ENCODE data around the gene NUDT4. TPM values are rescaled to one million over a fixed set of nuclear protein-coding genes. Genes with fewer than 3 reads are reported as not detected.
"Not testable (repeated sequence)": the region's sequence is repeated elsewhere in the genome, so short reads cannot be mapped to it uniquely, and the experiment has no call there.

NUDT4 gene
- total and polyA plus RNA-seq, 2 of the 8 experiments (the other 6 are each of a cell fraction or from before 2014, with no cell fraction given): 17.3 to 71.7 TPM

DNA sequence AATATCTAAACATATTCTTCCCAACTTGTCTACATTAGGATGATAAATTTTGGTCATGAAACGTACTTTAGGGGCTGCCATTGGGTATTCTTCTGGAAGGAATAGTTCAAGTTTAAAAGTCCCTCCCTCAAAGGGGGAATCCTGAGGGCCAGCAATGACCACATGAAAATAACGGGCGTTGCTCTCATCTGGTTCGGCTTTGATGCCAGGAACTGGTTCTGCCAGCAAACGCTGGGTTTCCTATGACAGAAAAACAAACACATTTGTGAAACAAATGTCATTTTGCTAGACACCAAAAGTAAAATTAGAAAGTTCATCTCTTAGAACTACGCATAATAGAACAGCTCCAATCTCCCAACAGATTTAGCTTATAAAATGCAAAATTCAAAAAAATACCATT is 33.3 kb downstream of the NUDT4 start:
- H2BK15ac ChIP-seq (ENCODE audit: low read length); H3K4me2 ChIP-seq (ENCODE audit: insufficient read depth in 1 of 2, low read depth in 2 of 2, low read length in 2 of 2); H3K23me2 ChIP-seq (ENCODE audit: low read depth, low read length); H2BK20ac ChIP-seq (ENCODE audit: low read length); H3K4ac ChIP-seq (replicated peaks; ENCODE audit: insufficient read length, low read depth, low read length); H4K5ac ChIP-seq (ENCODE audit: insufficient read length, low read depth, low read length); H3K4me1 ChIP-seq (replicated peaks in 1 of 4; ENCODE audit: control insufficient read depth in 3 of 4, insufficient read depth in 4 of 4, low read length in 3 of 4); H3K23ac ChIP-seq (ENCODE audit: insufficient read length); H3K79me1 ChIP-seq (ENCODE audit: low read depth, low read length); DNase-seq (ENCODE audit: low read depth in 1 of 2, low spot score in 2 of 2); H2BK12ac ChIP-seq (ENCODE audit: low read depth, low read length); H4K91ac ChIP-seq (replicated peaks; ENCODE audit: insufficient read length, low read length); H3K4me3 ChIP-seq (ENCODE audit: extremely low read depth in 1 of 4, insufficient read depth in 2 of 4, low read depth in 3 of 4, low read length in 4 of 4); H3K56ac ChIP-seq (replicated peaks; ENCODE audit: insufficient read length, low read depth, low read length); H4K8ac ChIP-seq (ENCODE audit: extremely low read depth, insufficient read depth, low read length); H3K9ac ChIP-seq (replicated peaks in 1 of 4; ENCODE audit: extremely low read depth in 1 of 4, low read depth in 3 of 4, low read length in 3 of 4); H2AFZ ChIP-seq (ENCODE audit: low read length); H3K9me3 ChIP-seq (ENCODE audit: insufficient read depth in 2 of 2, low read depth in 1 of 2, low read length in 1 of 2); H3K27me3 ChIP-seq (replicated peaks in 1 of 4; ENCODE audit: control insufficient read depth in 3 of 4, extremely low read depth in 1 of 4, insufficient read depth in 3 of 4, low read length in 3 of 4); H3K18ac ChIP-seq (ENCODE audit: extremely low read depth, low read length); H2BK120ac ChIP-seq (replicated peaks; ENCODE audit: low read depth, low read length); FAIRE-seq; H3K27ac ChIP-seq (ENCODE audit: low read depth, low read length); H2AK5ac ChIP-seq (ENCODE audit: low read depth, low read length); H2BK5ac ChIP-seq (ENCODE audit: low read depth, low read length); H3K14ac ChIP-seq (ENCODE audit: insufficient read length): not testable (repeated sequence)
- Histone ChIP-seq H3K79me2 (ENCODE audit: control insufficient read depth in 1 of 2, insufficient read depth in 2 of 2, low read length in 2 of 2) (peaks cover 20 to 53% of the 10 kb centered on the region in 2 experiments), H3K36me3 (ENCODE audit: control insufficient read depth in 2 of 4, insufficient read depth in 4 of 4, low read length in 3 of 4) (peaks cover 0 to 34% (median 8%) of the 10 kb centered on the region in 4 experiments; a peak in 5 of 8 replicates), H4K20me1 (replicated peaks in 1 of 2; ENCODE audit: control insufficient read depth in 1 of 2, insufficient read depth in 2 of 2, low read length in 2 of 2) (peaks cover 9 to 16% of the 10 kb centered on the region in 2 experiments)
- POLR2A ChIA-PET (ENCODE audit: partially characterized antibody): interaction anchor here (1.1 kb wide), 1 partner anchor 10 kb away, joined by 3 read pairs; no protein-coding TSS in a partner anchor
- CTCF ChIA-PET (ENCODE audit: partially characterized antibody): interaction anchor here (1.0 to 4.2 kb wide), 4 partner anchors 9 to 424 kb away, joined by 3 to 22 read pairs (median 4); no protein-coding TSS in a partner anchor
- WGBS, 2 experiments (ENCODE audit: extremely low coverage in 1 of 2, insufficient coverage in 1 of 2, insufficient read length in 1 of 2, insufficient replicate concordance in 2 of 2, low coverage in 1 of 2, low lambda C conversion rate in 2 of 2, missing lambda C conversion rate in 1 of 2): 90% methylated on average over 6 of the region's 6 CpGs; no CpG with 5 or more reads in 1 of the 2 experiments

DNA sequence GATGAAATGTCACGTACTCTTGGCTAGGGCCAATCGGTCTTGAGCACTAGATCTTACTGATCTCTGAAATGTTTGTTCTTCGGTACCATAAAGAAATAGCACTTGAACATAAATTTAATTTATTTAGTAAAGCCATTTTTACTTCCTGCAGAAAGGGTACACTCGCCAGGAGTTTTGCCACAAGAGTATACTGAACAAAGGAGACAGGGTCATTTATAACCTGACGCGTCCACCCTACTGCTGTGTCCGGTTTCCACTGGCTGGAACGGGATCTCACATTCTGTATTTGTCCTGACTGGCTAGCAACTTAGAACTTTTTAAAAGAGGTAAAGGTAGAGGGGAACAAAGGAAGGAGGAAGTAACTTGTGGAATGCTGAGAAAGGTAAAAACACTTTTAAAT is 34.7 kb downstream of the NUDT4 start:
- H3K4me2 ChIP-seq (ENCODE audit: insufficient read depth in 1 of 2, low read depth in 2 of 2, low read length in 2 of 2); H3K23ac ChIP-seq (ENCODE audit: insufficient read length); H4K8ac ChIP-seq (ENCODE audit: extremely low read depth, insufficient read depth, low read length); H2BK20ac ChIP-seq (ENCODE audit: low read length); H3K9me3 ChIP-seq (ENCODE audit: insufficient read depth in 2 of 2, low read depth in 1 of 2, low read length in 1 of 2); H4K5ac ChIP-seq (ENCODE audit: insufficient read length, low read depth, low read length); H3K14ac ChIP-seq (ENCODE audit: insufficient read length); H4K91ac ChIP-seq (replicated peaks; ENCODE audit: insufficient read length, low read length); H3K4me1 ChIP-seq (replicated peaks in 1 of 4; ENCODE audit: control insufficient read depth in 3 of 4, insufficient read depth in 4 of 4, low read length in 3 of 4); H2AFZ ChIP-seq (ENCODE audit: low read length); H3K23me2 ChIP-seq (ENCODE audit: low read depth, low read length); FAIRE-seq; CTCF ChIA-PET (ENCODE audit: partially characterized antibody); H2BK120ac ChIP-seq (replicated peaks; ENCODE audit: low read depth, low read length); H3K9ac ChIP-seq (replicated peaks in 1 of 4; ENCODE audit: extremely low read depth in 1 of 4, low read depth in 3 of 4, low read length in 3 of 4); H2BK5ac ChIP-seq (ENCODE audit: low read depth, low read length); H3K4me3 ChIP-seq (ENCODE audit: extremely low read depth in 1 of 4, insufficient read depth in 2 of 4, low read depth in 3 of 4, low read length in 4 of 4); DNase-seq (ENCODE audit: low read depth in 1 of 2, low spot score in 2 of 2); H2BK15ac ChIP-seq (ENCODE audit: low read length); H2BK12ac ChIP-seq (ENCODE audit: low read depth, low read length); H2AK5ac ChIP-seq (ENCODE audit: low read depth, low read length); H3K4ac ChIP-seq (replicated peaks; ENCODE audit: insufficient read length, low read depth, low read length); H3K56ac ChIP-seq (replicated peaks; ENCODE audit: insufficient read length, low read depth, low read length); H3K27ac ChIP-seq (ENCODE audit: low read depth, low read length); H3K18ac ChIP-seq (ENCODE audit: extremely low read depth, low read length); H3K27me3 ChIP-seq (replicated peaks in 1 of 4; ENCODE audit: control insufficient read depth in 3 of 4, extremely low read depth in 1 of 4, insufficient read depth in 3 of 4, low read length in 3 of 4); H3K79me1 ChIP-seq (ENCODE audit: low read depth, low read length): not testable (repeated sequence)
- POLR2A ChIA-PET (ENCODE audit: partially characterized antibody): interaction anchor here (3.4 kb wide), 1 partner anchor 8 kb away, joined by 23 read pairs; no protein-coding TSS in a partner anchor
- Histone ChIP-seq H3K79me2 (ENCODE audit: control insufficient read depth in 1 of 2, insufficient read depth in 2 of 2, low read length in 2 of 2) (peaks cover 23 to 67% of the 10 kb centered on the region in 2 experiments), H4K20me1 (replicated peaks in 1 of 2; ENCODE audit: control insufficient read depth in 1 of 2, insufficient read depth in 2 of 2, low read length in 2 of 2) (peaks cover 9 to 19% of the 10 kb centered on the region in 2 experiments), H3K36me3 (ENCODE audit: control insufficient read depth in 2 of 4, insufficient read depth in 4 of 4, low read length in 3 of 4) (peaks cover 0 to 28% (median 8%) of the 10 kb centered on the region in 4 experiments; a peak in 5 of 8 replicates)
- WGBS, 2 experiments (ENCODE audit: extremely low coverage in 1 of 2, insufficient coverage in 1 of 2, insufficient read length in 1 of 2, insufficient replicate concordance in 2 of 2, low coverage in 1 of 2, low lambda C conversion rate in 2 of 2, missing lambda C conversion rate in 1 of 2): 88% methylated on average over 5 of the region's 8 CpGs; no CpG with 5 or more reads in 1 of the 2 experiments

Measured in H1 (cell line).